Inferior parietal cortex (tissue), 1 donor: ENCODE data around the gene TAMM41.
A peak's percentile ranks its signal among the peaks of the same experiment; 100 is the strongest.
"Not testable (repeated sequence)": the region's sequence is repeated elsewhere in the genome, so short reads cannot be mapped to it uniquely, and the experiment has no call there.

Experiments
- DNase-seq: peaks from one replicate; pipeline ENCODE4 v3.0.0-alpha.2; 2016; ENCODE audit errors: extremely low spot score

Gene TAMM41, protein sequence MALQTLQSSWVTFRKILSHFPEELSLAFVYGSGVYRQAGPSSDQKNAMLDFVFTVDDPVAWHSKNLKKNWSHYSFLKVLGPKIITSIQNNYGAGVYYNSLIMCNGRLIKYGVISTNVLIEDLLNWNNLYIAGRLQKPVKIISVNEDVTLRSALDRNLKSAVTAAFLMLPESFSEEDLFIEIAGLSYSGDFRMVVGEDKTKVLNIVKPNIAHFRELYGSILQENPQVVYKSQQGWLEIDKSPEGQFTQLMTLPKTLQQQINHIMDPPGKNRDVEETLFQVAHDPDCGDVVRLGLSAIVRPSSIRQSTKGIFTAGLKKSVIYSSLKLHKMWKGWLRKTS

DNA sequence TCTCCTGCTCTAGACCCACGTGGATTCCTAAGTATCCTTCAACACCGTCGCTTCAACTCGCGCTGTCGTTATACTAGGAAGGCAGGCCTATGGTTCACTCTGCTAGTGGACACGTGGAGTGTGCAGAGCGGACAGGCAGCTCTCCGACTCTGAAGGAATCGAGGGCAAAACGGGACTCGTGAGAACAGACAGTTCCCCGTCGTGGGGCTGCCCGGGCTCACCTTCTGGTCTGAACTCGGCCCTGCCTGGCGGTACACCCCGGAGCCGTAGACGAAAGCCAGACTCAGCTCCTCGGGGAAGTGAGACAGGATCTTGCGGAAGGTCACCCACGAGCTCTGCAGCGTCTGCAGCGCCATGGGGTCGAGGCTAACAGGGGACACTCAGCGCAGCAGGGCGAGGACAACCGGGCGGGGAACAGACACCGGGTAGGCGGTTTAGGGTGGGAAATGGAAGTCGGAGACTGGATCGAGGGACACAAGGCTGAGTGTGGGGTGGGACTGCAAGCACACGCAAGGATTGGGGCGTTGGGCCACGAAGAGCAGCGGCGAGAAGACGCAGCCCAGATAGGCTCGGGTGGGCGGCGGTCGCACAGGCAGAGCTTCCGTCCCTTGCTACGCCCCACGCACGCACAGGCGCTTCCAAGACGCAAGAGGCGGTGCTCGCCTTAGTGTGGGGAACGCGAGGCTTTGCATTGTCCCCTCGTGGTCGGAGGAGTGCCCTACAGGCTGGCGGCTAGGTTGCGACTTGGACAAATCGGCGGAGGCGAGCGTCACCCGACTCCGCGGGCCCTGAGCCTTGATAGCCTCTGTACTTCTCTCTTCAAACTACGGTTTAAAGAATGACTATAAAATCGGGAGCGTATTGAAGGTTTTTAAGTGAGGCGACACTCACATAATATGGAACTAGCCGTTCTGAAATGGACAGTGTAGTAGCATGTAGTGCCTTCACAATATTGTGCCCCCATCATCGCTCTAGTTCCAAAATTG is at the start of gene TAMM41:
Gene TAMM41 (minus strand): TSS at position 605 of the 986 bp plus-strand sequence. CDS start 249 bp downstream, at position 356.
- DNase-seq: peak; percentile 95

DNA sequence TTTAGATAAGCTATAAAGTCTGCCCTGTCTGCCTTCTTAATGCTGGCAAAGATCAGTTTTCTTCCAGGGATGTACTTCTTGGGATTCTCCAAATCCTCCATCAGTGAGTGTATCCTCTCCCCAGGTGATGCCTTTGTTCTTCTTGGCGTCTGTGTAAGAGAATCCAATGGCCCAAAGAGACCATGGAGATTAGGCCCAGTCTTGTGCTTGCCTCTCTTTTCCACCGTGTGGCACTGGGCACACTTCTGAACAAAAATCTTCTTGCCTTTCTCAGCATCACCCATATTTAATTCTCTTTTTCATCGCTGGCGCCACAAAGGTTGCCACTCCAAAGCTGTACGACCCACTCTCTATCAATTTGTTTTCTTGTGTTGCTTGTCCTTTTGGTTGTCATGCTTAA is 32.2 kb upstream of the TAMM41 start:
- no peak for DNase-seq

DNA sequence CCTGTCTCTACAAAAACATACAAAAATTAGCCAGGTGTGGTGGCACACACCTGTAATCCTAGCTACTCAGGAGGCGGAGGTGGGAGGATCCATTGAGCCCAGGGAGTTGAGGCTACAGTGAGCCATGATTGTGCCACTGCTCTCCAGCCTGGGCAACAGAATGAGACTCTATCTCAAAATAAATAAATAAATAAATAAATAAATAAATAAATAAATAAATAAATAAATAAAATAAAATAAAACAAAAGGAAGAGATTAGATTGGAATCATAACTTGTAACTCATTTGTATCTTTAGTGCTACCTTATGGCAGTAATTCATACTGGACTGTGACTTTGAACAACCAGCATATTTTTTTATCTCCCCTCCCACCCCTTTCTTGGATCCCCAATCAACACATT is 28.0 kb upstream of the TAMM41 start:
- not testable (repeated sequence) for DNase-seq

DNA sequence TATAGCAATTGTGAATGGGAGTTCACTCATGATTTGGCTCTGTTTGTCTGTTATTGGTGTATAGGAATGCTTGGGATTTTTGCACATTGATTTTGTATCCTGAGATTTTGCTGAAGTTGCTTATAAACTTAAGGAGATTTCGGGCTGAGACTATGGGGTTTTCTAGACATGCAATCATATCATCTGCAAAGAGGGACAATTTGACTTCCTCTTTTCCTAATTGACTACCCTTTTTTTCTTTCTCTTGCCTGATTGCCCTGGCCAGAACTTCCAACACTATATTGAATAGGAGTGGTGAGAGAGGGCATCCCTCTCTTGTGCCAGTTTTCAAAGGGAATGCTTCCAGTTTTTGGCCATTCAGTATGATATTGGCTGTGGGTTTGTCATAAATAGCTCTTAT is 17.1 kb upstream of the TAMM41 start:
- DNase-seq: not testable (repeated sequence)

DNA sequence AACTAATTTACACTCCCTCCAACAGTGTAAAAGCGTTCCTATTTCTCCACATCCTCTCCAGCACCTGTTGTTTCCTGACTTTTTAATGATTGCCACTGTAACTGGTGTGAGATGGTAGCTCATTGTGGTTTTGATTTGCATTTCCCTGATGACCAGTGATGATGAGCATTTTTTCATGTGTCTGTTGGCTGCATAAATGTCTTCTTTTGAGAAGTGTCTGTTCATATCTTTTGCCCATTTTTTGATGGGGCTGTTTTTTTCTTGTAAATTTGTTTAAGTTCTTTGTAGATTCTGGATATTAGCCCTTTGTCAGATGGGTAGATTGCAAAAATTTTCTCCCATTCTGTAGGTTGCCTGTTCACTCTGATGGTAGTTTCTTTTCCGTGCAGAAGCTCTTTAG is 15.9 kb upstream of the TAMM41 start:
- not testable (repeated sequence) for DNase-seq

DNA sequence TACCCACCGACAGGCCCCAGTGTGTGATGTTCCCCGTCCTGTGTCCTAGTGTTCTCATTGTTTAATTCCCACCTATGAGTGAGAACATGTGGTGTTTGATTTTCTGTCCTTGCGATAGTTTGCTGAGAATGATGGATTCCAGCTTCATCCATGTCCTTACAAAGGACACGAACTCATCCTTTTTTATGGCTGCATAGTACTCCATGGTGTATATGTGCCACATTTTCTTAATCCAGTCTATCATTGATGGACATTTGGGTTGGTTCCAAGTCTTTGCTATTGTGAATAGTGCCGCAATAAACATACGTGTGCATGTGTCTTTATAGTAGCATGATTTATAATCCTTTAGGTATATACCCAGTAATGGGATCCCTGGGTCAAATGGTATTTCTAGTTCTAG is 15.5 kb upstream of the TAMM41 start:
- not testable (repeated sequence) for DNase-seq

DNA sequence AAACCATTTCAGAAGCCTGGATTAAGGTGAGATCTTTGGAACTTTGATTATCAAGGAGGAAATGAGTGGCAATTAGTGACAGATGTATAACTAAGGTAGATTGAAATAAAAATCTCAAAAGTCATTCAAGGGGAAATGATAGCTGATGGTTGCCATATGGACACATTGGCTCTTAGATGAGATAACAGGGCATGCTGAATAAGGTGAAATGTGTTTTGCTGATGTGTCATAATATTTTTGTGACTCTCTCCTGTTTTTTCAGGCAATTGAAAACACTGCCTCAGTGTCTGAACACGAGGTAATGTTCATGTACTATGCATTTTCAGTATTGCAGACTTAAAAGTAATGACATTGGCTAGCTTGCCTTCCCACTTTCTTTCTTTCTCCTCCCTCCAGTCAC is 13.5 kb upstream of the TAMM41 start:
- DNase-seq: not testable (repeated sequence)

DNA sequence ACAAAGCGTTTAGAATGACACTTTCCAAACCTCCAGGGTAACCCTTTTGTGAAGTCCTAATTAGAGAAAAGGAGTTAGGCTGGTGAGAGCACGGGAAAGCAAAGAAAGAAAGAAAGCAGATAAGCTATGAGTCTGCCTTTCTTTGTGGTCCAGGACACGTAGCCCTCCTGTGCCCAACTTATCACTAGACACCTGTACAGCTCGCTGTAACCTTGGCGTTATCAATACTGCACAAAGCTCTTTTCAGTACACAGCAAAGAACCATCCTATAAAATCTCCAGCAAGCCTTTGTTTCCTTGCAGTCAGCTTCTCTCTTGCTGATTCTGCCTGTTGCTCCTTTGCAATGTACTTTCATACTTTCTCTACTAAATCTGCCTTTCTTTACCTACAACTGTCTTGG is 6.8 kb upstream of the TAMM41 start:
- DNase-seq: no peak

DNA sequence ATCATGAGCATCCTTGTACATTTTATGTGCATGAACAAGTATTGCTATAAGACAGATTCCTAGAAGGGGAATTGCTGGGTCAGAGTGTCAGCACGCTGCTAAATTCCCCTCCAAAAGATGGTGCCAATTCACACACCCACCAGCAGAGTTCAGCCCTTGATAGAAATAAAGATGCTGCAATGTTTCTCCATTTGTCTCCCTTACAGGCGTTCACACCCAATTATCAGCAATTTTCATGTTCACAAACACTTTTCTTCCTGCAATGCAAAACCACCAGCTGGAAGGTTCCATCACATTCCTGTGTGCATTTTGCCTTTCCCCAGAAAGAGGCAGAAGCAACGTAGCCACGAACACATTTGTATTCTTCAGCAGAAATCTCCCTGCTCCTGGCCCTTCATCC is 3.3 kb upstream of the TAMM41 start:
- peak; percentile 51 for DNase-seq

DNA sequence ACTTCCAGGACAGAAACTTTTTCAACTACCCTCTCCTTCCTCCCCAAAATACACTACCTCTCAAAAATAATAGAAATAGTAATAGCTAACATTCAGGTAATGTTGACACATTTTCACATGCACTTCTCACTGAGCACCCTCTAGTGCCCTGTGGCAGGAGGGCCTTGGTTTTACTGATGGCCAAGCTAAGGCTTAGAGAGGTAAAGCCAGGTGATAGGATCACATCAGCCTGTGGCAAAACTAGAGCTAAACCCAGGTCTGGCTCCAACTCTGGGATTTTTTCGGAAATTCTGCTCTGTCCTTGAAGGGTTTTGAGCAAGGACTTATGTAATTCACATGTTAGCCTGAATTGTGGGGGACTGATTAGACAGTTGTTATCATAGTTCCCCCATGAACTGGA is 922 bp upstream of the TAMM41 start:
- no peak for DNase-seq

DNA sequence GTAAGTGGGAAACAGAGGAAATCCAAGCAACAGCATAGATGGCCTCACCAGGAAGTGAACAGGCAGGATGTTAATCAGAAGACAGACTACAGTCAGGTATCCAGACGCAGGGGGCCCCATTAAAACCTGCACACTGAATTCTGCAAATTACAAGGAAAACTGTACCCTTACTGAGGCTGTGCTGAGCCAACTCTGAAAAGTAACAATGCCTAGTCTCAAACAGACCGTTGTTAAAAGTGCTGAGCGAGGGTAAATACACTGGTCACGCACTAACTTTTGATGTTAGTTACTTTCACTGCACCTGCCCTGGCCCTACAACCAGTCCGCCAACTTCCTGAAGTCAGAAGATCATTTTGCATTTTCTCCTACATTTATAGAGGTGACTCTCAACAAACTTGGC is 1.0 kb downstream of the TAMM41 start:
- no peak for DNase-seq

DNA sequence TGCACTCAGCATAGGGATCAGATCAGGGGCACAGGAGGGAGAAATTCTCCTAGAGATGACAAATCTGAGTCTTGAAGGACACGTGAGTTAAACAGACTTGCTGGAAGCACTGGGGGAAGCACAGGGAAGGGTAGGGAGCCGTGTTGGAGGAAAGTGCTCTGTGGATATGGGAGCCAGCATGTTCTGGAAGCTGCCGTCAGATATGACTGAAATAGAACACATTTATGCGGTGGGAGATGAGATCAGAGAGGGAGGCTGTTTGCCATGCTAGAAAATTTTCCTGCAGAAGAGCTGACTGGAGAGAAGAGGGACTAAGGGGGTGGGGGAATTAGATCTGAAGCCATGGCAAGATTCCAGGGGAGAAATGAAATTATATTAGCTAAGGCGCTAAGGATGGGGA is 1.8 kb downstream of the TAMM41 start:
- no peak for DNase-seq

DNA sequence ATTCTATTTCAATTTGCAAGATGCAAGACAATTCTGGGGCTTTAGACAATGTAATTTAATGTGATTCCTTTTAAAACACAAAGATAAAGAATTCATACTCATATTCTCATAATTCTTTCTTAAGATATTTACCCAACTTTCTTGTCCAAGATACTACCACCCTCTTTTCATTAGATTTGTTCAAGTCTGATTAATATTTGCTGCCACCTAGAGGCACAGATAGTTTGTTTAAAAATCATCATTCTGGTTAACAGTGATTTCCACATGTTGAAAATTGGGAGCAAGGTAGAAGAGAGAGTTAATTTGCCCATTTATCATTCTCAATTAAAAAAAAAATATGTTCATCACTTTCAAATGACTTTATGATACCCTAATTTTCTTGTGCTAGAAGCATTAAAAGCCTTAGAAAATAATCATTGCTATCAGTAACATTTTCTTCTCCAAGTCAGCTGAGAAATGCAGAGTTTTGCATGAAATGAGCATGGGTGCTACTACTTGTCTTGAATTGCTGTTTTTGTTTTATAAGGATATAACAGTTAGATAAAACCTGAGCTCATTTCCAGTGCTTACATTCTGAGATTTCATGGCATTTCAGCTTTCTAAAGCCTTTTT is 11.6 kb downstream of the TAMM41 start:
- DNase-seq: no peak

DNA sequence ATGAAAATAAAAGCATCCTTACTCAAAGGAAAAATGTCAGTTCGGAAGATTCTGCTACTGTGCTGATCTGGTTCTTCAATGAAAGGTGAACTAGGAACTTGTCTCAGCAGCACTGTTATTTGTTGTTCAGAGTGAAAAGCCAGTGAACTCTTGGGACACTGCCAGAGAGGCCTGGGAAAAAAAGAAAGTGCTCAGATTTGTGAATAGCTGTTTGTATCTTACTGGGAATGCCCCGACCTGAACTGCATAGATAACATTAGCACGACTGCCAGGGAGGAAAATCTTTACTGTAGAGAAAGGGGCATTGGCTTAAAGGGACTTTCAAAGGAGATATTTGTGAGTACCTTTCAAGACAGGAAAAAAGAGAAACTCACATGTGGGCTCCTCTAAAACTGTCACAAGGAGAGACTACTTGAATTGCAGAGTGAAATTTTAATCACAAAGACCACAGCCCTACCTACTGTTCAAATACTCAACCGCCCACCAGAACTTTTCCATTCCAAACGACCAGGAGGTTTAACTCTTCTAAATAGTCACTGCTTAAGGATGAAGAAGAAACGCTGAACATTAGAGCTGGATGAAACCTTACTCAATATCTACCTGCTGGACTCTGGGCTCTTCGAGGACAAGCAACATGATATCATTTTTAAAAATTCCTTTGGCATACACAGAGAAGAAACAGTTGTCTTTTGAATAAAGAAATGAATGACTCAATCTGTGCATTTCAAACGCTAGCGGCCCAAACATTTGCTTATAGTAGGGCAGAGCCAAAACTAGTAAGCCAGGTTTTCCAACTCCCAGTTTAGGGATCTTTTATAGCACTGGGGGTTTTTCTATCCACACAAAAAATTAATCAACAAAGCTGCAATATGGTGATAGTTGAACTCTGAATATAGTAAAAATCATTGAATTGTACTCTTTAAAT is 13.4 kb downstream of the TAMM41 start:
- DNase-seq: no peak

DNA sequence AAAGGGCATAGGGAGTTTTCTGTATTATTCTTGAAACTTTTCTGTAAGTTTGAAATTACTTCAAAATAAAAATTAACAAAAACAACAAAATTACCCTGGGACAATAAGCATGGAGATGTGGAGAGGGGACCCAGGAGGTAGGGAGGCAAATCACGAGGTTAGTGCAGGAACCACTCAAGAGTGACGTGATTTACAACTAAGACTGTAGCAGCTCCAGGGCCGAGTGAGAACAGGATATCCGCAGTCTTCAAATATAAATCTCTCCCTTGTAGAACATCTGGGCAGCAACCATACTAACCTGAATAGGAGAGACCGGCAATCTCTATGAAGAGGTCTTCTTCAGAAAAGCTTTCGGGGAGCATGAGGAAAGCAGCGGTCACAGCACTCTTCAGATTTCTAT is 17.3 kb downstream of the TAMM41 start:
- no peak for DNase-seq

DNA sequence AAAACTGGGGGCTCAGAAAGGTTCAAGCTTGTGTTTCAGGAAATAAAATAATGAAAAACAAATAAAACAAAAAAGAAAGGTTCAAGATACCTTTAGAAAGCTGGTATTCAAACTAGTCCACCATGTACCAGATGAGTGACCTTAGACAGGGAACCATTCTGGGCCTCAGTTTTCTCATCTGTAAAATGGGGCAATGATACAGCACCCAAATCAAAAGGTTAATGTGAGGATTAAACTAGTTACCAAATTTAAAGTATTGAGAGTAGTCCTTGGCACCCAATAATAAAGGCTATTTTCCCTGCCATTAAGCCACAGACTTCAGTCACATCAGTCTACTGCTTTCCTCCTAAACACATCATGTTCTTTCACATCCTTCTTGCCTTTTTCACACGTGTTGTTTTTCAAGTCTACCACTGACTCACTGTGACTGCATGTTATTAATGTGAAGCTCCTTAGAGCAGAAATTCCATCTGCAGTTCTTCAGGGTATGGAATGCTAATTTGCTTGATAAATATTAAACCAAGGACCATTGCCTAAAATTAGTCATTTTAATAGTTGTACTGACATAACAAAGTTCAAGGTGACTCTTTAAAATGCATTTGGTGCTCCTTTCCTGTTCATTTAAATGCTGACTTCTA is 19.9 kb downstream of the TAMM41 start:
- DNase-seq: no peak

DNA sequence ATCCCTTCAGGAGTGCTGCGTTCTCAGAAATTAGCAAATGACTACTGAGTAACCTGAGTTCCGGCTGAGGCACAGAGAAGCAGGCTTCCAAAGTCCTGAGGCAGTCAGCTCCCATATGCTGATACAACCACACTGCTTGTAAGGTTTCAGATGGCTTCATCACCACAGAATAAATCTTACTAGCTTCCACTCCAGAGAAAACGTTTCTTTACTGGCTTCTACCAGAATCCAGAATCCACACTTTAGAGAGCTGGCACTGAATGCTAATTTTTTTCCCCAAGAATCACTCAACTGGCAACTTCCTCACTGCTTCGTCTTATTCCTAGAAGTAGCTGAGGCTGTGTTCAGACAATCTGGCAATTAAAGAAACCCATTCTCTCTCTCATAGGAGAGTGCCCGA is 21.4 kb downstream of the TAMM41 start:
- DNase-seq: no peak

DNA sequence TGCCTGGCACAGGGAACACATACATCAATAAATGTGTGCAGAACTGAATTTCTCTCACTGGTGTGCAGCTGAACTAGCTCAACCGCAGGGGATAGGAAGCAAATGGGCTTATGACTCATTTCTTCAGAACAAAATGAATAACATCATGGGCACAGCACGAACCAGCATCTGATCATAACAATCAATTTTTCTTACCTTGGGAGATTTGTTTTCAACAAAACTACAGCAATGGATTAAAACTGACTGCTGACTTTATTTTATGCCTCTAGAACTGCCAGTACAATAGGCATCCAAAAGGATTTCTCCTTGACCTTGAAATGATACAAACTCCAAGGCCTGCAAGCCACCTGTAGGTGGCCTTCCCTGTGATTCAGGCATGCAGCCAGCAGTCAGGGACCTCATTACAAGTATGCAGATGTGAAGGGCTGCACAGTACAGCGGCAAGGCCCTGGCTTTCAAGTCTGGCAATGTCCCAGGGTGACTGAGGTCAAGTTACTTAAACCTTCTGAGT is 26.1 kb downstream of the TAMM41 start:
- no peak for DNase-seq

DNA sequence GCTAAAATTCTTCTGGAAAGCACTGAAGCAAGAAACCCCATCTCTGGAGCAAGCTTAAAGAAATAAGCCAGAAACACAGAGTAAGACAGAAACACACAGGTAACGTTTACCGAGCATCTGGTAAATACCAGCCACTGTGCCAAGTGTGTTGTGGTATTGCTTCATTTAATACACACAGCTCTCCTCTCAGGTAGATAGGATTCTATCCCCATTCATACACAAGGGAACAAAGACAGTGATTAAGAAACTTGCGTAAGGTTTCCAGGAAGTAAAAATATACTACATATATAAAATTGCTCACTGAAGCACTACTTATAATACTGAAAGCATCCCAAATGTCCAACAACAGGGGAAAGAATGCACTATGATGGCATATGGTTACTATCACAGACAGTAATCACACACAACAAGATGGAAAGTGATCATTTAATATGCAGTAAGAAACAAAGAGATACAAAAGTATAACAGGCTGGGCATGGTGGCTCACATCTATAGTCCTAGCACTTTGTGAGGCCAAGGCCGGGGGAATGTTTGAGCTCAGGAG is 27.5 kb downstream of the TAMM41 start:
- DNase-seq: no peak

DNA sequence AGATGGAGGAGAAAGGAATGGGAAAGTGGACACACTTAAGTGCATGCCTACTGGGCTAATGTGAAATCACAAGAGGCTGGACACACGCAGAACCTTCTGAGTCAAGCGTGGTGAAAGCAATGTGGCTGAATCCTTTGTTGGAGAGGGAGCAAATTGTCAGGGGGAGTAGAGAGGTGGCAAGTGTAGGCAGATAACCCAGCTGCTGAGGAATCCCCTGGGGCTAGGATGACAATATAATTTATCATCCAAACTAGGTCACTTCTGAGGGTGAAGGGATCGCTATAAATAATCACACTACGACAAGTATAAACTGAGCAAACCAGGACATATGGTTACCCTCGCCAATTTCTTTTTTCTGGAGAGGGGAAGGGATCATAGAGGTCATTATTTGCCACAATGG is 28.7 kb downstream of the TAMM41 start:
- DNase-seq: no peak
